Raji (cell line): ENCODE results near the gene ERC1.

Experiments
- POLR2A ChIP-seq: IDR thresholded peaks from 2 replicates; pipeline ENCODE4 v1.6.1; 2011; ENCODE audit warnings: low read depth, low read length, control low read depth; ENCODE audit not compliant: insufficient read depth

The ERC1 gene

DNA sequence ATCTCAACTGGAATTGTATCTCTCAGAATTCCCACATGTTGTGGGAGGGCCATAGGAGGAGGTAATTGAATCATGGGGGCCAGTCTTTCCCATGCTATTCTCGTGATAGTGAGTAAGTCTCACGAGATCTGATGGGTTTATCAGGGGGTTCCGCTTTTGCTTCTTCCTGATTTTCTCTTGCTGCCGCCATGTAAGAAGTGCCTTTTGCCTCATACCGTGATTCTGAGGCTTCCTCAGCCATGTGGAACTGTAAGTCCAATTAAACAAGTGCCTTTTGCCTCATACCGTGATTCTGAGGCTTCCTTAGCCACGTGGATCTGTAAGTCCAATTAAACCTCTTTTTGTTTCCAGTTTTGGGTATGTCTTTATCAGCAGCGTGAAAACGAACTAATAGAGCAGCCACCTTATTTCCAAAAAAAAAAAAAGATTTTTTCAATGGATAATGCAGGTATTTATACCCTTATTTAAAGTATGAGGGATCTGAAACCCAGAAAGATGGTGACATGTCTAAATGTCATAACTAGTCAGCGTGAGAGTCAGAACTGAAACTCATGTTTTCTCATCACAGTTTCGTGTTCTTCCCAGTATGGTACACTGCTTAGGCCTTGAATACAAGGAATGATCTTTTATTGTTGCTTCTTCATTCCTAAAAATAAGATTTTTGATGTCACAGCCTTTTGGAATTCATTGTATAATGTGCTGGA, 89.6 kb downstream of the ERC1 start:
- no peak for TF ChIP-seq POLR2A

DNA sequence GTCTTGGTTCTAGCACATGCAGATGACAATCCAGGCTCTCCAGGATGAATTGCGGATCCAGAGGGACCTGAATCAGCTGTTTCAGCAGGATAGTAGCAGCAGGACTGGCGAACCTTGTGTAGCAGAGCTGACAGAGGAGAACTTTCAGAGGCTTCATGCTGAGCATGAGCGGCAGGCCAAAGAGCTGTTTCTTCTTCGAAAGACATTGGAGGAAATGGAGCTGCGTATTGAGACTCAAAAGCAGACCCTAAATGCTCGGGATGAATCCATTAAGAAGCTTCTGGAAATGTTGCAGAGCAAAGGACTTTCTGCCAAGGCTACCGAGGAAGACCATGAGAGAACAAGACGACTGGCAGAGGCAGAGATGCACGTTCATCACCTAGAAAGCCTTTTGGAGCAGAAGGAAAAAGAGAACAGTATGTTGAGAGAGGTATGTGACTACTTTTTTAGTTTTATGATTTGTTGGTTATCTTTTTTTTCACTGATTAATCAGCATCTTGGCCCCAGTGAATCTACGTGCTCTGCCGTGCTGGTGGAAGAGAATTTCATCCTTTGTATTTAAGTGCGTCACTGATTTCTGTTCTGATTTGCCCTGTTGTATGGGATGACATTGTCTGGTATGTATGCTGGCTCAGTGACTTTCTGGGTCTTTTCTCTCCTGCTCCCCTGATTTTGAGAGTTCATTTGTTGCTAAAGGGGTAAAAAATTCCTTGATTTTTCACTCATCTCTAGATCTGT, 92.3 kb downstream of the ERC1 start:
- TF ChIP-seq POLR2A: no peak

DNA sequence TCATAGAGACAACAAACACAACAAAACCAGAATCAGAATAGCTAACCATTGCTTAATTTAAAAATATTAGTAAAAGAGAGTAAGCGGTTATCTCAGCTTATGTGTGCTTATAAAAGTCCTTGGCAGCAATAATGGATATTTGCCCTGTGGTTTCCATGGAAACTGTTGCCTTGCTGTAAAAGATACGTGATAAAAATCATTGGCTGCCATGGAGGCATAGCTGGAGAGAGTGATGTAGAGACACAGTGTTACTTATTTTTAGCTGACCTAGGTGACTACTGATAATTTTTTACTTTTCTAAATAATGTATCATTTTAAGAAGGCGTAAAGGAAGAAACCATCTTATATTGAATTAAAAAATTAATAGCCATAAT, 92.9 kb downstream of the ERC1 start:
- TF ChIP-seq POLR2A: no peak

DNA sequence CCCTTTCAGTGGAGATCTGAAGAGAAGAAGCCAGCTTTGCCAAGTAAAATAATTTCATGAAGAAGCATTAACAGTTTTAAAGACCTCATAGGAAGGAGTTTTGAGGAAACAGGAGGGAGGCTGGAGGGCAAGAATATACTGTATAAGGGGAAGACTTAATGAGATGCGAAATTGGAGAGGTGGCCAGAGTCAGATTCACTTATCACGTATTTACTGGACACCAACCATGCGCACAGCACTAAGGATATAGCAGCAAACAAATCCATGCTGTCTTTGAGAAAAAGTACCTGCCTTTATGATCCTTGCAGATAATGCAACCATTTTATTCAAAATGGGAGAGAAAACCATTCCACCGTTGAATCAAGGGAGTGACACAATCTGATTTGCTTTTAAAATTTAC, 100.3 kb downstream of the ERC1 start:
- no peak for TF ChIP-seq POLR2A

DNA sequence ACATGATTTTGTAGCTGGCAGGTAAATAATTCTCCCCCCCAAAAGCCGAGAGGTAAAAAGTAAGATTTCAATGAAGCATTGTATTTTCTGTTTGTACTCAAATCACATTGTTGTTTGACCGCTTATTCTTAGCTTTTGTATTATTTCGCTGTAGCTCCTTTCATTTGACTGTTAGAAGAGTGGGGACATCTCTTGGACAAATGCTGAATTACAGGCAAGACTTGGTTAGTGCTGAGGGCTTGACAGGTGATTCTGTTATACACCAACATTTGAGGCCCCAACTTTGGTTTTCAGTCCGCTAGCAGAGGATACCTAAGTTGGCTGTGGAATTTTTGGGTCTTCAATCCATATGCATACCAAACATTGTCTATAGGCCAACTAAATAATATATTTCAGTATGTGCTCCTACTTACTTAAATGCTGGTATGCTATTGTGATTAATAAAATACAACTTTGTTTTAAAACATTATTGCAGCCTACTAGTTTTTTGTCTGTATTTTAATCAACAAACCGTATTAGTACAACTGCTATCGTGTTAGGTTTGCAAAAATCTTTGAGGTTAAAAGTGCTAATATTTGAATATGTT, 102.2 kb downstream of the ERC1 start:
- TF ChIP-seq POLR2A: no peak

DNA sequence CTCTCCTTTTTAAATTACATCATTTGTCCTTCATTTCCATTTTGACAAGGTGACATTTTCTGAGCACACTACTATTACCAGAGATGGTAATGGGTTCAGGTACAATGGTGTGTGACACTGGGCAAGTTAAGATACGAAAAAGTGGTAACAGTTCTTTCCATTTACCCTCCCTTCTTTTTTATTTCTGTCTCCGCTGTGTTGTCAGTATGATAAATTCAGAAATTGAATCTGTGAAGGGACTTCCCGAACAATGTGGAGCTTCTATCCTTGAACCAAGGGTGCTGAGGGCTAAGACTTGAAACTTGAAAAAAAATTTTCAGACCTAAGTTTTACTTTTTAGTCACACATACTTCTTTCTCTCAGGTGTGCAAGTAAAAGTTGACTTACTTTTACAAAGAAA, 103.7 kb downstream of the ERC1 start:
- TF ChIP-seq POLR2A: no peak

DNA sequence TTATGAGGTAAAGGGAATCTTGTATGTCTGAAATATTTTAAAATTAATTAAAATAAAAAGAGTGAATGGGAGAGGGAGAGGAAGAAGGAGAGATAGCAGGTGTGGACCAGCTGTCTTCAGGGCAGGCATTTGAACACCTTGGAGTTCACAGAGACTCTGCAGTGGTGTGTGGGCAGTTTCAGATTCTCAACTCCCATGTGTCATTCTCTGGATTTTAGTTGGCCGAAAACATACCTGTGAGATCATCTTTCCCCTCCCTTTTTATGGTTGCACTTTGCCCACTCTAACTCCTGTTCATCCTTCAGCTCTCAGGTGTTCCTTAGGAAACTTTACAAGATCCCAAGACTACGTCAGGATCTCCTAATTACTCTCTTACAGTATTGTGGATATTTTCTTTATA, 108.1 kb downstream of the ERC1 start:
- TF ChIP-seq POLR2A: no peak

DNA sequence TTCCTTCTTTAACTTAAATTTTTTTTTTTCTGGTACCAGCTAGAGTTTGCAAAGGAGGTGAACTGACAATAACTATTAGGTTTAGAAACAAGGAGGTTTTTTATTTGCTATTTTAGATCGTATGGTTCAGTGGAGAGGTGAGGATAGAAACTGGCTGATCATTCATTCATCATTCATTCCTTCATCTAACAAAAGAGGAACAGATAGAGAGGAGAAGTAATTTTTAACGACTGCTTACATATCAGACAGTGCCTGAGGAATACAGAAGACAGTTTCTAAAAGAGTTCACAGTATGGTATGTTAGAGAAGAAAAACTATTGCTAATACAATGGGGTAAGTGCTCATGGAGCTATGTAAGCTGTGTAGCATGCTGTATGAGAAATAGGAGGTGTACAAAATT, 111.1 kb downstream of the ERC1 start:
- no peak for TF ChIP-seq POLR2A

DNA sequence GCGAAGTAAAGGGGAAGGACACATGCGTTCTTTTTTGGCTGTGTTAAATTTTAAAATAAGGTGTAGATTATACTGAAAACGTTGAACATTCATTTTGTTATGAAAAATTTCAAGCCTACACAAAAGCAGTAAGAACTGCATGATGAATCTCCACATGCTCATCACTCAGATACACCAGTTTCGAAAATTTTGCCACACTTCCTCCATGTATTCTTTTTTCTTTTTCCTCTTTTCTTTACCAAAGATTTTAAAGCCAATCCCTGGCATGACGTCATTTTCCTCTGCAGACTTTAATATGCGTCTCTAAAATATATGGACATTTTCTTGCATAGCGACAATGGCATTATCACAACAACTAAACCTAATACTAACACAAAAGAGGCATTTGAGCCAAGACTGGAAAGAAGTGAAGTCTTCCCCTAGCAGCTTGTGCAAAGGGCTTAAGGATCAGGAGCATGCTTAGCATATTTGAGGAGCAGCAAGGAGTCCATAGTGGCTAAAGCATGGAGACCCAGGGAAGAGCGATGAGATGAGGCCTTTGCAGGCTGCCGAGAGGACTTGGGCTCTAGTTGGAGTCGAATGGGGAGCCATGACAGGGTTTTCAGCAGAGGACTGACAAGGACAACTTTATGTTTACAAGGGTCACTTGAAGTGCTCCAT, 111.9 kb downstream of the ERC1 start:
- TF ChIP-seq POLR2A: no peak

DNA sequence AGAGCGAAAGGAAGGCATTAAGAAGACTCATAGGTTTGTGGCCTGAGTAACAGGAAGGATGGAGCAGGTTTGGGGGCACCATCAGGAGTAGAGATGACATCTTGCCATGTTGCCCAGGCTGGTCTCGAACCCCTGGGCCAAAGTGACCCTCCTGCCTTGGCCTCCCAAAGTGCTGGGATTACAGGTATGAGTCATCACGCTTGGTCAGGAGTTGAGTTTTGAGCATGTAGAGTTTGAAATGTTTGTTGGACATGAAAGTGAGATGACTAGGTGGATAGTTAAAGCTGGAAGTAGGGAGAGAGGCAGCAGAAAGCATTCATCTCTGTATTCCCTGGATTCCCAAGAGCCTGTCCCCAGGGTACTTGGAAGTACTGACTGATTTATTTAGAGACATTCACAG, 112.6 kb downstream of the ERC1 start:
- no peak for TF ChIP-seq POLR2A

DNA sequence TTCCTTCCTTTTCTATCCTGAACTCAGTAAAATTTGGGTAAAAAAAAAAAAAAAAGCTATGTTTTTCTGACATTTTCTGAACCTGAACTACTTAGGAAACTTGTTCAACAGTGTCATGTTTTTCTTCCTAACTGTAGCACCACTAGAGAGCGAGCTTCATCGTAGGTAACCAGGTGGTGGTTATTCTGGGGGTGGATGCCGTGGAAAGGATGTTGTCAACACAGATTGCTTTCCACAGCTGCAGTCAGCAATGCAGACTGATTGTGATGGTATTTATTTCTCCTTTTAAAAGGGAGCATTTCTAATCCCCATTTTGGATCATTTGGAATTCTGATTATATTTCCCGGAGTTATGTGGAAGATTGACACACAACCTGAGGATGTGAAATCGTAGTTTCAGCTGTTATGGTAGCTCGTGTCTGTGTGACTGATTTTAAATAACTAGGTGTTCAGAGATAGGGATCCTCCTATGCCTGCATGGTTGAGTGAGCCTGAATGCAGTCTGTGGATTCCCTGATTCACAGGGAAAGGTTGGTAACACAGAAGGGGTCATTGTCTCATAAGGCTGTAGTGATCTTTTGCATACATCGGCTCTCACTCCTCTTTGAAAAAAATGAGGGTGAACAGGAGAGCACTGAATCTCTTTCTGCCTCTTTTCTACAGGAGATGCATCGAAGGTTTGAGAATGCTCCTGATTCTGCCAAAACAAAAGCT, 113.2 kb downstream of the ERC1 start:
- TF ChIP-seq POLR2A: no peak

DNA sequence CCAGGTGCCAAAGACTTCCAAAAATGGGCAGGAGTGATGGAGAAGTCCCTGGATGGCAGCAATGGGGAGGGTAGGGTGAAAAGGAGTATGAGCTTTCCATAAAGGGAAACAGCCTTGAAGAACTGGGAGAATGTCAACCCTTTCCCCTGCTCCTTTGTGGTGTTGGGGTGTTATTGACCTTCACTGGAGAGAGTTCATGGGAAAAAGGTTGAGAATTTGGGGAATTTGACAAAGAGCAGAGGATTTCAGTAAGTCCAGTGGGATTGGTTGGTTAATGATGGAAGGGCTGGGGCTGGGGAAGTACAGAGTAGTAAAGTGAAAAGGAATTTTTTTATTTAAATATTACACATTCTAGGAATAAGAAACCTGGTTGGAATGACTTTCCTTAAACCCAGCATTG, 116.6 kb downstream of the ERC1 start:
- no peak for TF ChIP-seq POLR2A

DNA sequence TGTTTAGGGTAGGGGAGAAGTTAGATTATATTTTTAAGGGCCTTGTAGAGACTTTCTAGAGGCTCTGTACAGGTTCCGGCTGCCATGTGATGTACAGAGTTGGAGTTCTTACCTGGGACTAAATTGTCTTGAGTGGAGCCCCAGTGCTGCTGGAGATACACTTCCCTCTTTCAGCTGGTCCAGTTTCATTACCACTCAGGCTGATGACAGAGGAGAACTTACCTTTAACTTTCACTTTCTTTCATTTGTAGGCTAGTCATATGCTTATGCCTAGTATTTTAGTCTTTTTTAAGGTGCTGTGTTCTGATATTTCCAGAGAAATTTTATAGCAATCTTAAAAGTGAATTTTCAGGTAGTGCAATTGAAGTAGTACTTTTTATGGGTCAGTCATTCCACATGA, 117.3 kb downstream of the ERC1 start:
- no peak for TF ChIP-seq POLR2A

DNA sequence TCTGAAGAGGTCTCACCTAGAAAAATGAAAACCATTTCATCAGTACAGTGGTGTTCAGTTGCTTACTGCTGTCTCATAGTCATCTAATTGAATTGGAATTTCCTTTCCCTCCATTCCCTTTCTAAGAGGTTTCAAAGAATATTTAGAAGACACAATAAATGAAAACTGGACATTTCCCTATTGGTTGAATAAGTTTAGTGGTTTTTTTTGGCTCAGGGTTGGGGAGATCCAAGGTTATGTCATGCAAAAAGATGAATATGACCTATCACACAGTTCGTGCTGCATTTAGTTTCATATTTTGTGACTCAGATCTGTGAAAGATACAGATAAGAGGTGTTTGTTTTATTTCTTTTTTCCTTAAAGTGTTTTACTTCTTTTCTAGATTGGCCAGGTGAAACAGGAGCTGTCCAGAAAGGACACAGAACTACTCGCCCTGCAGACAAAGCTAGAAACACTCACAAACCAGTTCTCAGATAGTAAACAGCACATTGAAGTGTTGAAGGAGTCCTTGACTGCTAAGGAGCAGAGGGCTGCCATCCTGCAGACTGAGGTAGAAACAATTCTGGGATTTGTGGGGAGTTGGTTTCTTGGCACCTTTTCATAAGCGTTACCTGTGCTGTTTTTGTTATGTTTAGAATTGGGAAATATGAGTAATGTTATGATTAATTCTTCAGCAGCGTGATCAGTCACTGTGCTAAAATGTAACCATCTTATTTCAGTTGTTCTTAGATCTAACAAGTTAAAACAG, 124.6 kb downstream of the ERC1 start:
- TF ChIP-seq POLR2A: no peak

DNA sequence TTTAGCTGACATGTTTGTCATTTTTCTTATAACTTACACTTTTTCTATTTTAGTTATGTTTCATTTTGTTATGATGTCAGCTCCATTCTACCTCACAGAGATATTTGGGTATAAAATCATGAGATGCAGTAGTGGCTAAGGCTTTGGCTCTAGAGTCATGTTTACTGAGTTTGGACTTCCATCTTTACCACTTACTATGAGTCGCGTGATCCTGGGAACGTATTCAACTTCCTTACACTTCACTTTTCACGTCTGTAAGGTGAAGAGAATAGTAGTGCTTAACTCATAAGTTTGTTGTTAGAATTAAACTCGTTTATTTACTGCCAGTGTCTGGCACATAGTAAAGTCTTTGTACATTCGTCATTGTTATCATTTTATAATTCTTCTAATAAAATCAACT, 126.3 kb downstream of the ERC1 start:
- TF ChIP-seq POLR2A: no peak
